ENCODE results near the gene HOXD13.

The HOXD13 gene

DNA sequence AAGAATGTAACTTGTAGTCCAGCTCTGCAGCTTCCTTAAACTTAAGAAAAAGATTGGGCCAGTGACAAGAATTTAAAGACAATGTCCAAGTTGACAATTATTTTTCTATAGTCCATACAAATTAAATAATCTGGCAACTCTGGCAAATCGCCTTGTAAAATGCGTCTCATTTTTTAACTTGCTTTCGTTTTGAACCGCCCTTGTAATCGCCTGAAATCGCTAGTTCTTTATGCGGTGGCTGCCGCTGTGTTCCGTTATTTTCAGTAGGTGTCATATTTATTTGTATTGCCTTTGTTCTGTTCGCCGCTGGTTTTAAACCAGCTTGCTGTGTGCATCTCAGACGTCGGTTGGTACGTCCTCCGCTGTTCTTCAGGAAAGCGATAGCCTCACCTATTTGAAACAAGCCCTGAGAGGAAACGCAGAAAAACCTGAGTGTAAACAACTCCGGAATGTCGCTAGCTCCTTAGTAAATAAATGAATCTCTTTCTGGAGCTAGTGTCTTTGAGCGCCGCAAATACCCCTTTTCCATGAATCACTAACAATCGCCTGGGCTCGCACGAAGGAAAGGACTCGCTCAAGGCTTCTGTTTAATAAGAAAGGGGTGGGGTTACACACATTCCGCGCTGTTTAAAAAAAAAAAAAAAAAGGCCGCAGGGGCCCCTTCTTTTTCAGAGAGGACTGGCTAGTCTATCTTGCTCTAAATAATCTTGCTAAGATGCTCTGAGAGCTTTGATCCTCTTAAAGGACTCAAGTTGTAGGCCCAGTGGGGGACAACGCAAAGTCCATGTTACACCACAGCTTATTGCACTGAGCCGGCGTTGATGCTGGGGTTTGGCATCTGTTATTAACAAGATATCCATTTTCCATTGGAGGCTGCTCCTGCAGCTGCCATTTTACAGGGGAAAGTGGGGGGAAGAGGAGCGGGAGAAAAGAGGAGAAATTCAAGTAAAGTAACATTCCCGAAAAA, 40.0 kb downstream of the HOXD13 start:
- no peak for DNase-seq (ENCODE audit: low read depth)

DNA sequence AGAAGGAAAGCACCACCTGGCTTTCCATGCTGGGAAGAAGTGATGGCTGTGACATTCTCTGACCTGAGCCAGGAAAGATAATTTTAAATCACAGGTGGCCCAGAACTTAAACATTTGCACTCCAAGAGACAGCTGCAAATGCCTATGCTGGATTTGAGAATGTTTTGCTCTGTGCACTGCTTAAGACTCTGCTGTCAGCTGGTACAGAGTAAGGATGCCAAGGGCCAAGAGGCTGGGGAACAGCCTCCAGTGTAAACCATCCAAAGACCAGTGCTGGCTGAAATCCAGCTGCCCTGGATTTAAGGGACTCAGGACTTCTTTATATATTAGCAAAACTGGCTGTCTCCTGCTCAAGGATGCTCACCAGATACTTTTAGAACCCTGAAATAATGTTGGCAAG, 40.9 kb downstream of the HOXD13 start:
- DNase-seq (ENCODE audit: low read depth), result no peak

DNA sequence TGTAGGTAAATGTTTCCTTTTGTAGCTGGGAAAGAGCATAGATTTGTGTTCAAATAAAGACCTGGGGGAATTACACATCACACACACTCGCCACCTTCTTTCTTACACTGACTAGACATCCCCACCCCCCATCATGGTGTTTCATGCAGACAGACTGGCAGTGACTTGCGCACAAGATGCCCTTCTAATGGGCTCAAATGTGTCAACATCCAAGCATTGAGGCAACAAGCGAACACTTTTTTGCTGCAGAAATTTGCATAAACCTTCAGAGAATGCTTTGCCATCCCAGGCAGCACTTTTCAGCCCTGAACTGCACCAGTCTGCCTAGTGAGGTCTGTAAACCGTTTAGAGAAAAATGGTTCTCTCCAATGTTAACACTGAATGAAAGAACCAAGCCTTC, 41.5 kb downstream of the HOXD13 start:
- no peak for DNase-seq (ENCODE audit: low read depth)

DNA sequence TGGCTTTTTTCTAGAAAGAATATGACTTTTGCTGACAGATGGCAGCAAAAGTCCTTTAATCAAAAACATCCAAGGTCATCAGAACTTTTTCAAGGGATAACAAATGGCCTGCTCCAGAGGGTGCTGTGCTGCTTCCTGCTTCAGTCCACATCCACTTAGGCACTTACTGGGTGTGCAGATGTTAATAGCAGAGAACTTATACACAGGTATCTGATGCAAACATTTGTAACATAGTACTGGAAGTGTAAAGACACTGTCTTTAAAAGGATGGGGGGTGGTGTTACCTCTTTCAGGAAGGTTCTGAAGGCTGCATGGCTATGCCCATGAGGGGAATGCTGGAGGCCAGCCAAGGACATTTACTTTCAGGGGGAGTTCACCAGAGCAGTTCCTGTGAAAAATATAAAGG, 42.5 kb downstream of the HOXD13 start:
- no peak for DNase-seq (ENCODE audit: low read depth)

DNA sequence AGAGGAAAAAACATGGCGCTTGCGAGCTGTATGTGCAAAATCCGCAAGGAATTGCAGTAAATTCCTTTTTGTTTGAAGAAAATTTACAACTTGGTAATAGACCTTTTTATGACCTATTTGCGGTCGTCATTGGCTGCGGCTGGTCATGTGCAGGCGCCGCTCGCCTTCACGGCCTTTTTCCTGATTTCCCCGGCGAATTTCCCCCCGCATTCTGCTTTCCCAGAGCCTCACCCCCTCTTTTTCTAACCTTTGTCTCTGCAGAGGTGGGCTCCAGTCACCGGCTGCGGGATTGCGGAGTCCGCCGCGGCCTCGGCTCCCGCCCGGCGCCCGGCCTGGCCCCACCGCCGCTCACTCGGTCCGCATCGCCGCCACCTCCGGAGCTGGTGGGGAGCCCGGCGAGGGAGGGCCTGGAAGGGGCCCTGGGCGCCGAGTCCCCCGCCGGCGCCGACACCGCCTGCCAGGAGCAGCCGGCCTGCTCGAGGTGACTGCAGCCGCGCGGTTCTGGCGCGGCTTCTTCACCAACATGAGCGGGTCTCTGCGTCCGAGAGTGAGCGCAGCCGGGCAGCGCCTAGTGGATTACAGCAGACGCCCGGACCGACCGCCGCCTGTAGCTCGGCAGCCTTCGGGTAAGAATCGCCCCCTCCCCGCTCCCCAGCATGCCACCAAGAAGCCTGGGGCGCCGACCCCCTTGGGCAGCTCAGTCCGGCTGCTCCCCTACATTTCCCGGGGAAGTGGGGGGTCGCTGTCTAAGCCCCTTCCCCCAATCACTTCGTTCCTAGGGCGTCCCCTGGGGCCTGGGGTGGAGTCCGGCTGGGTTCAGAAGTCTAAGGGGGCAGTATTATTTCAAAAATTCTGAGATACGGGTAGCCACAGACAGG, 44.1 kb downstream of the HOXD13 start:
- DNase-seq (ENCODE audit: low read depth), result no peak

DNA sequence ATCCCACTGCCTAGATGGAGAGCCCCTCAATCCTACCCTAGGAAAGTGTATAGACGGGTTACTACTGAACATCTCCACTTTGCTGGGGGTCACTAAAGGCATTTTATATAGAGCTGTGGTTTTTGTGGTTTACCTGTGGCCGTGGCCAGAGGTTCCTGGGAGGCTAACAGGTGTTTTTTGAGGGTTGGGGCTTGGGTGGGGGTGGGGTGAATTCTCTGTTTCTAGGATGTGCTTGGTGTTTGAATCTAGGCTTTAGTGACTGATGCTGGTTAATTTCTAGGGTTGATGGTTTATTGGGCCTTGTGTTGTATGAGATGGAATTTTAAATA, 44.7 kb downstream of the HOXD13 start:
- no peak for DNase-seq (ENCODE audit: low read depth)

DNA sequence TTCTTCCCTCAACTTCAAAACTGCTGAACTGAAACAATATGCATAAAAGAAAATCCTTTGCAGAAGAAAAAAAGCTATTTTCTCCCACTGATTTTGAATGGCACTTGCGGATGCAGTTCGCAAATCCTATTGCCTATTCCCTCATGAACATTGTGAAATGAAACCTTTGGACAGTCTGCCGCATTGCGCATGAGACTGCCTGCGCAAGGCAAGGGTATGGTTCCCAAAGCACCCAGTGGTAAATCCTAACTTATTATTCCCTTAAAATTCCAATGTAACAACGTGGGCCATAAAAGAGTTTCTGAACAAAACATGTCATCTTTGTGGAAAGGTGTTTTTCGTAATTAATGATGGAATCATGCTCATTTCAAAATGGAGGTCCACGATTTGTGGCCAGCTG, 45.4 kb downstream of the HOXD13 start:
- DNase-seq (ENCODE audit: low read depth), result no peak

DNA sequence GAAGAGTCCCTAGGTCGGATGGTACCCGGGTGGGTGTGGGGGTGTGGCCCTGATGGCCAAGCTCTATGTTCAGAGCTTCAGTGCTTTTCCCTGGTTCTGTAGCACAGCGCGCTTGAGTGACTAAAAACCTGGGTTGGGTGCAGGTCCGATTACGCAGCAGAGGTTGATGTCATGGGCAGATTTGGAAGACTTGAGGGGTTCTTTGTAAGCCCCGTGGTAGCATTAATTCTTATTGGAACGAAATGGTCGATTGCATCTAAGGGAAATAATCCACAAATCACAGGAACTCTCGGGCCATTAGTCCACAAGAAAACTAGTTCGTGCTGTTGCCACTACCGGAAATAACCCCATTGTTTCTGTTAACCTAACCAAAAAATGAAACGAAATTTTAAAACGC, 46.0 kb downstream of the HOXD13 start:
- no peak for DNase-seq (ENCODE audit: low read depth)

DNA sequence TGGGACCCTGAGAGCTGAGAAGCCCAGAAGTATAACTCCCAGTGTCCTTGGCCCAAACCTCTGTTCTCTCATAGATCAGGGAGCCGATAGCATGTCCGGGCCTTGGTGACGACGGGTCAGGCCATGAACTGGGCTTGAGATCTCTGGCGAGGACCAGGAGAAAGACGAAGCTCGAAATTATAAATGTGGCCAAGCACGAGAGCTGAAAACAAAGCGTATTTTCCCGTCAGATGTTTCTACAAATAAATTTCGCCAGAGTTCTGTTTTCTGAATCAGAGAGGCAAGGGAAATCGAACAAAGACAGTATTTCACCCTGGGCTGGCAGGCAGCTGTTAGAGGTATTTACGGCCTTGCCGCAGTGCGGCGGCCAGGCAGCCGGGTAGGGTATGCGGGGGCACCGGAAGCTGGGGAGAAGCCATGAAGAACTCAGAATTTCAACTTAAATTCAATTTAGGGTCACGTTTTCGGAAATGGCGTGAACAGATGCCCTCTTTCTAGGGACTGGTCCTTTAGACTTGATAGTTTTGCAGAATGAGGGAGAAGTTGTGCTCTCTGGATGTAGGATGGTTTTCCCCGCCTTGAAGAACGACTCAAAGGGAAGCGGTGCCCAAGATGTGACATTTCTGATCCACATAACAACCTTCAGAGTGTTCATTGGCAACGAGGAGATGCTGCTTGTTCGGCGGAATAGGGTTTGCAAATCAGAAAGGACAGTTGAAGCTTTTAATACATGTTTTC, 46.6 kb downstream of the HOXD13 start:
- DNase-seq (ENCODE audit: low read depth), result no peak

DNA sequence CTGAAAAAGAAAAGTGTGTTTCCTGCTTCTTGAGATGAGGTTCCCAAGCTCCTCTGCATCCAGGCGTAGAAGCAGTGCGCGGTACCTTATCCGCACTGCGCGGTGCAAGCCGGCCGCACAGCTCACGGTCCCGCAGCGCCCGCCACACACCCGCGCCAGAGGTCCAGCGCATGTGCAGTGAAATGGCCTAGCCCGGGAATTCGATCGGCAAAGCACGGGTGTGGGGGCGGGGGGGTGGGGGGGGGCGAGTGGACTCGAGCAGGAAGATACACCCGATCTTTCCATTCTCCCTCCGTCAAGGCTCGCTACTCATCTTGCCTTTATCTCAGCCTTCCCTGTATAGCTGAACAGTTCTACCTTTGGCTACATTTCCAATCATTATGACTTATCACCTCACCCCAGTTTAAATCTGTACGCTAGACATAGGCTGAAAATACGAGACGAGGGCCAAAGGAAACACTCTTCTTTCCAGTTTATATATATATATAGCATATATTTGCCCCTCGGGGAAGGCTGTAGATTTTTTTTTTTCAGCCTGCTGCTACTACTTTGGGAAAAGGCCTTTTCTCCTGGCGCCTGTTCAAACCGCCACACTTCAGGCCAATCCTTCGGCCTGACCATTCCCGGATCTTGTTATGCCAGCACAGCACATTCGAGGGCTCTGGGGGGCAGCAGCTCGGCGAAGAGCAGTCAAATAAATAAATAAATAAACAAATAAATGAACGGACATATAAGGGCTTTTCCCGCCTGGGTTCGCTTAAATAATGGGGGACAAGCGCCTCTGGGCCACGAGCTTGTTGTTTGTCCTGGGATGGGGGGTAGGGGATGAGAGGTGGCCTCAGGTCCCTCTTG, 47.4 kb downstream of the HOXD13 start:
- DNase-seq (ENCODE audit: low read depth), result no peak

DNA sequence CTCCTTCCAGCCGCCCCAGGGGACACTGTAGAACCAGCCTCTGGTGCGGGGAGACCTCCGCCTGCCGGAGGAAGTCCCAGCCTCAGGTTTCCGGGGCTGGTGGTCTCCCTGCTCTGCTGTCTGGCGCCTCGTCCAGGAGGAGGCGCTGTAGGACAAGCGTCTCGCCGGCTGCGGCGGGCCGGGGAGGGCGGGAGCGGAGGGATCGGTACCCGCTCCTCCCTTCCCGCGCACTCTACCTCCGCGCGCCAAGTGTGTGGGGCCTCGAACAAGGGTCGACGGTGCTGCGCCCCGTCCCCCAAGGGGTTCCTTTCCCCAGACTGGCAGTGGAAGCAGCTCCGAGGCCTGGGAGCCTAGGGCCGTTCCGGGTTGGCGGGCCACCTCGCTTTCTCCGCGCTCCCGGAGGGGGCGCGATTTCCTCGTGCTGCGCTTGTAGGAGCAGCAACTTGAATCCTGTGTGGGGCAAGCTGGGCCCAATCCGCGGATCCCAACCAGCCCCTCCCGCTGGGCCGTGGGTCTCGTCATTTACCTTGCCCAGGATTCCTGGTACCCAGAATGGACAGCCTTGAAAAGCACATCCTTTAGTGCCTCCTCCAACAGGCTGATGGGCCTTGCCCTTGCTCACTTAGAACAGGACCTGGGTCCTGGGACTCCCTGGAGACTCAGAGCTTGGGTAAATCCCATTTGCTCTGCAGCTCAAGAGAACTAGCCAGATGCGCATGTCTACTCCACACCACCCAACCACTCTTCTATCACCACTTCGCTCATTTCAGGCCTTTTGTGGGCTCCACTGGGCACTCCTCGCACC, 48.2 kb downstream of the HOXD13 start:
- DNase-seq (ENCODE audit: low read depth), result peak; percentile 29

DNA sequence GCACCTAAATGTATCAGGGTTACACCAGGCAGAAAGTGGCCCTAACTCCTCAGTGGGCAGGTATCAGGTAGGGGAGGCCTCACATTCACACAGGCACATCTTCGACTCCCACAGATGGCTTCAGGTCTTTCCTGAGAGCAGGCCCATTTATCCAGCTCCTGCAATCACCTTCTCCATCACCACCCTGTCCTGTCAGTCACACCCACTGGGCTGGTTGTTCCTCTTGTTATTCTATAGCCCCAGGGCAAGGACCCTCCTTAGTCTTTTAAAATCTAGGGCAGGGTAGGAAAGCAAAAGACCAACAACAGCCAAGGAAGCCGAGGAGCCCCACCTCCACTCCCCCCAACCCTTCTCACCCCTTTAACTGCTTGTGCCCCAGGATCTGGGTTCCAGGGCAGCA, 49.8 kb downstream of the HOXD13 start:
- no peak for DNase-seq (ENCODE audit: low read depth)
